K562 (cell line): Measurements from ENCODE around the gene FGD6.

Experiments used
- BHLHE40 ChIP-seq: IDR thresholded peaks from 2 replicates; pipeline ENCODE4 v1.6.1; 2011; ENCODE audit warnings: low read length, improper control_type of control experiment
- CREB5 ChIP-seq: fragments of 250-450 bp; sonication (Bioruptor Pico); IDR thresholded peaks from 2 replicates; pipeline ENCODE4 v1.5.0; 2020; ENCODE audit warnings: mild to moderate bottlenecking
- EZH2 ChIP-seq: IDR thresholded peaks from 2 replicates; pipeline ENCODE4 v1.6.1; 2012; ENCODE audit warnings: low read depth, mild to moderate bottlenecking, inconsistent platforms, low read length, borderline replicate concordance
- TF ChIP-seq, protein P1 (sequence below): fragments of 250-450 bp; sonication (Bioruptor Pico); IDR thresholded peaks from 2 replicates; pipeline ENCODE4 v1.5.1; 2021; ENCODE audit warnings: mild to moderate bottlenecking
- TF ChIP-seq, protein P2 (sequence below), 3 experiments: IDR thresholded peaks in 2 of 3; conservative IDR thresholded peaks in 1 of 3; 2 replicates each; pipeline ENCODE4 v1.5.1; 2011 to 2012; ENCODE audit warnings: low read length in 3 of 3, mild to moderate bottlenecking in 3 of 3, control low read depth in 2 of 3, improper control_type of control experiment in 1 of 3, inconsistent platforms in 1 of 3, low read depth in 1 of 3, mixed read lengths in 1 of 3, moderate library complexity in 1 of 3; ENCODE audit not compliant: insufficient read depth in 2 of 3

- TF ChIP-seq CREB5 (CRISPR knock-in tag), result no peak
- no peak for TF ChIP-seq EZH2
- TF ChIP-seq, protein P1, sequence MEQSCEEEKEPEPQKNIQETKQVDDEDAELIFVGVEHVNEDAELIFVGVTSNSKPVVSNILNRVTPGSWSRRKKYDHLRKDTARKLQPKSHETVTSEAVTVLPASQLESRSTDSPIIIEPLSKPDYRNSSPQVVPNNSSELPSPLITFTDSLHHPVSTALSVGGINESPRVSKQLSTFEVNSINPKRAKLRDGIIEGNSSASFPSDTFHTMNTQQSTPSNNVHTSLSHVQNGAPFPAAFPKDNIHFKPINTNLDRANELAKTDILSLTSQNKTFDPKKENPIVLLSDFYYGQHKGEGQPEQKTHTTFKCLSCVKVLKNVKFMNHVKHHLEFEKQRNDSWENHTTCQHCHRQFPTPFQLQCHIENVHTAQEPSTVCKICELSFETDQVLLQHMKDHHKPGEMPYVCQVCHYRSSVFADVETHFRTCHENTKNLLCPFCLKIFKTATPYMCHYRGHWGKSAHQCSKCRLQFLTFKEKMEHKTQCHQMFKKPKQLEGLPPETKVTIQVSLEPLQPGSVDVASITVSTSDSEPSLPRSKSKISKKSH, result no peak
- TF ChIP-seq BHLHE40, result no peak
- TF ChIP-seq, protein P2, sequence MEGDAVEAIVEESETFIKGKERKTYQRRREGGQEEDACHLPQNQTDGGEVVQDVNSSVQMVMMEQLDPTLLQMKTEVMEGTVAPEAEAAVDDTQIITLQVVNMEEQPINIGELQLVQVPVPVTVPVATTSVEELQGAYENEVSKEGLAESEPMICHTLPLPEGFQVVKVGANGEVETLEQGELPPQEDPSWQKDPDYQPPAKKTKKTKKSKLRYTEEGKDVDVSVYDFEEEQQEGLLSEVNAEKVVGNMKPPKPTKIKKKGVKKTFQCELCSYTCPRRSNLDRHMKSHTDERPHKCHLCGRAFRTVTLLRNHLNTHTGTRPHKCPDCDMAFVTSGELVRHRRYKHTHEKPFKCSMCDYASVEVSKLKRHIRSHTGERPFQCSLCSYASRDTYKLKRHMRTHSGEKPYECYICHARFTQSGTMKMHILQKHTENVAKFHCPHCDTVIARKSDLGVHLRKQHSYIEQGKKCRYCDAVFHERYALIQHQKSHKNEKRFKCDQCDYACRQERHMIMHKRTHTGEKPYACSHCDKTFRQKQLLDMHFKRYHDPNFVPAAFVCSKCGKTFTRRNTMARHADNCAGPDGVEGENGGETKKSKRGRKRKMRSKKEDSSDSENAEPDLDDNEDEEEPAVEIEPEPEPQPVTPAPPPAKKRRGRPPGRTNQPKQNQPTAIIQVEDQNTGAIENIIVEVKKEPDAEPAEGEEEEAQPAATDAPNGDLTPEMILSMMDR (IDR thresholded peaks at IDR 0.05 in 2 of 3, conservative IDR thresholded peaks at IDR 0.05 in 1 of 3; ENCODE audit: insufficient read depth in 2 of 3, low read depth in 1 of 3, low read length in 3 of 3), result no peak
Observed at GRCh38 chr12:95059984-95060383, 157.3 kb downstream of the FGD6 start.
